Bronchial epithelial cell (primary cell): ENCODE measurements around the gene OR51B6. TPM values are rescaled to one million over a fixed set of nuclear protein-coding genes. Genes with fewer than 3 reads are reported as not detected.

Experiments used
- DNase-seq: peaks from one replicate; pipeline ENCODE4 v3.0.0-alpha.2; 2010; ENCODE audit warnings: low read depth
- FAIRE-seq: peaks from 2 replicates; lab custom pipeline; 2011; peaks lifted over from hg19 to GRCh38; lab: Jason Lieb, UNC
- H3K27me3 ChIP-seq: 2 replicates; pipeline ENCODE4 v1.5.1; 2011; ENCODE audit warnings: low read length; ENCODE audit not compliant: control insufficient read depth, insufficient read depth
- H3K36me3 ChIP-seq: 2 replicates; pipeline ENCODE4 v1.5.1; 2011; ENCODE audit warnings: low read length; ENCODE audit not compliant: control insufficient read depth, insufficient read depth
- H3K4me3 ChIP-seq: 2 replicates; pipeline ENCODE4 v1.5.1; 2011; ENCODE audit warnings: mild to moderate bottlenecking, low read depth, low read length, control low read depth
- CTCF ChIP-seq: IDR thresholded peaks from 2 replicates; pipeline ENCODE4 v1.5.1; 2011; ENCODE audit warnings: mild to moderate bottlenecking, moderate library complexity, low read length, control low read depth, inconsistent platforms; ENCODE audit not compliant: insufficient read depth, severe bottlenecking
- total RNA-seq: library from RNA; depleted of rRNA; stranded (reverse); fragments of >200 nt; gene quantifications from 2 replicates; pipeline ENCODE4 v1.2.1, GENCODE V29; 2014

The OR51B6 gene, protein sequence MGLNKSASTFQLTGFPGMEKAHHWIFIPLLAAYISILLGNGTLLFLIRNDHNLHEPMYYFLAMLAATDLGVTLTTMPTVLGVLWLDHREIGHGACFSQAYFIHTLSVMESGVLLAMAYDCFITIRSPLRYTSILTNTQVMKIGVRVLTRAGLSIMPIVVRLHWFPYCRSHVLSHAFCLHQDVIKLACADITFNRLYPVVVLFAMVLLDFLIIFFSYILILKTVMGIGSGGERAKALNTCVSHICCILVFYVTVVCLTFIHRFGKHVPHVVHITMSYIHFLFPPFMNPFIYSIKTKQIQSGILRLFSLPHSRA
- not detected in 2 replicates for total RNA-seq

GRCh38 chr11:5351208-5351607 lies at the start of gene OR51B6:
Gene OR51B6 (plus strand): TSS chr11:5351508. CDS start chr11:5351508, 0 bp downstream.
- no peak for TF ChIP-seq CTCF
- Histone ChIP-seq H3K36me3 (no peaks in the 10 kb centered on the region), H3K27me3 (no peaks in the 10 kb centered on the region), H3K4me3 (no peak within 1 kb of the TSS)
- FAIRE-seq (no peak), DNase-seq (no peak)

GRCh38 chr11:5301846-5302245 lies 49.5 kb upstream of the OR51B6 start, which contains the start of gene OR51B4:
Gene OR51B4 (minus strand): TSS chr11:5301946. CDS start chr11:5301946, 0 bp downstream.
- TF ChIP-seq CTCF: no peak
- H3K27me3 ChIP-seq: no peaks in the 10 kb centered on the region
- FAIRE-seq (no peak), DNase-seq (no peak)
- no peaks in the 10 kb centered on the region for H3K36me3 ChIP-seq
- H3K4me3 ChIP-seq: no peak within 1 kb of the TSS

GRCh38 chr11:5303626-5304025 lies 47.7 kb upstream of the OR51B6 start:
- FAIRE-seq (no peak), DNase-seq (no peak)
- TF ChIP-seq CTCF: no peak
- Histone ChIP-seq H3K36me3 (no peaks in the 10 kb centered on the region), H3K27me3 (no peaks in the 10 kb centered on the region), H3K4me3 (no peak overlapping the region)

GRCh38 chr11:5304046-5304445 lies 47.3 kb upstream of the OR51B6 start:
- no peaks in the 10 kb centered on the region for H3K36me3 ChIP-seq
- no peak overlapping the region for H3K4me3 ChIP-seq
- no peaks in the 10 kb centered on the region for H3K27me3 ChIP-seq
- no peak for FAIRE-seq
- TF ChIP-seq CTCF: no peak
- DNase-seq: no peak

GRCh38 chr11:5307256-5308019 lies 43.9 kb upstream of the OR51B6 start:
- no peak for TF ChIP-seq CTCF
- no peaks in the 10 kb centered on the region for H3K36me3 ChIP-seq
- no peak for FAIRE-seq

More at GRCh38 chr11:5307256-5308019, 43.9 kb upstream of the OR51B6 start:
- no peak overlapping the region for H3K4me3 ChIP-seq
- DNase-seq: no peak
- no peaks in the 10 kb centered on the region for H3K27me3 ChIP-seq
